Muscle layer of colon (tissue), 2 donors: ENCODE results near the gene TTC34.

Experiments used
- H3K27ac ChIP-seq: one replicate; pipeline ENCODE4 v1.7.0; 2013; ENCODE audit warnings: low read depth, mild to moderate bottlenecking, low read length, moderate library complexity
- H3K27me3 ChIP-seq, 2 donors: one replicate each; pipeline ENCODE4 v1.7.0; 2013; ENCODE audit warnings: low read length in 2 of 2, mild to moderate bottlenecking in 2 of 2; ENCODE audit not compliant: insufficient read depth in 2 of 2, control insufficient read depth in 1 of 2
- H3K36me3 ChIP-seq: one replicate; pipeline ENCODE4 v1.7.0; 2013; ENCODE audit warnings: mild to moderate bottlenecking, low read length; ENCODE audit not compliant: insufficient read depth
- H3K4me1 ChIP-seq: one replicate; pipeline ENCODE4 v1.7.0; 2013; ENCODE audit warnings: mild to moderate bottlenecking, low read length; ENCODE audit not compliant: insufficient read depth
- H3K4me3 ChIP-seq, 2 donors: one replicate each; pipeline ENCODE4 v1.7.0; 2013; ENCODE audit warnings: low read length in 2 of 2, low read depth in 1 of 2, mild to moderate bottlenecking in 1 of 2, moderate library complexity in 1 of 2
- H3K9ac ChIP-seq: one replicate; pipeline ENCODE4 v1.7.0; 2013; ENCODE audit warnings: low read length
- H3K9me3 ChIP-seq: one replicate; pipeline ENCODE4 v1.7.0; 2013; ENCODE audit warnings: mild to moderate bottlenecking, low read length
- donor health status: abdominal sarcoma.
- donor health status: Adenocarcinoma of cecum.

The TTC34 gene

DNA sequence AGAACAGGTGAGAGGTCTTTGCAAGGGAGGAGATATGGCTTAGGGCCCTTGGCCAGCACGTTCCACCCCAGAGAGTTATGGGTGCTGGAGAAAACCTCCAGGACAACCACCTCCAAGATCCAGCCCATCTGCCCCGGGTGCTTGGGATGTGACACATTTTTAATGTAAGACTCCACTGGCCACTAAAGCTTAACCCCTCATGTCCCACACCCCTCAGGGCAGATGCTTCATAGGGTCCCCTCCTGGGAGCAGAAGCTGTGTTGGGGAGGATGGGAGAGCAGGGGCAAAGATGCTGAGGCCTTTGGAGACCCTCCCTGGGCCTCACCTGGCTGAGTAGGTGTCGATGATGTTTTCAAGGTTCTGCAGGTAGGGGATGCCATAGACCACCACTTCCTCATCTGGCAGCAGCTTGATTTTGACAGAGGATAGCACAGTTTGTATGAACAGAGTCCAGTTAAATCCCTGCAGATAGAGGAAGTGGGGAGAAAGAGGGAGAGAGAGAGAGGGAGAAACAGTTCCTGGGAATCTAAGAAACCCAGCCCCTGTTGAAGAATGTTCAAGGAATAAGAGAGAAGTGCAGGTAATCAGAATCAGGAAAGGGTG is 203.1 kb downstream of the TTC34 start:
- H3K4me1 ChIP-seq: no peaks in the 10 kb centered on the region
- peaks cover 0 to 9% of the 10 kb centered on the region in 2 donors for H3K27me3 ChIP-seq
- no peaks in the 10 kb centered on the region for H3K36me3 ChIP-seq
- no peak overlapping the region for H3K4me3 ChIP-seq
- H3K27ac ChIP-seq: no peak overlapping the region
- no peak overlapping the region for H3K9ac ChIP-seq
- H3K9me3 ChIP-seq: peaks cover 5% of the 10 kb centered on the region

- Histone ChIP-seq H3K27me3 (peaks cover 0 to 8% of the 10 kb centered on the region in 2 donors), H3K9ac (no peak overlapping the region), H3K4me1 (no peaks in the 10 kb centered on the region), H3K9me3 (peaks cover 5% of the 10 kb centered on the region), H3K4me3 (no peak overlapping the region), H3K36me3 (no peaks in the 10 kb centered on the region), H3K27ac (no peak overlapping the region)
These were observed 203.8 kb downstream of the TTC34 start for GRCh38 chr1:2597441-2598328.

- Histone ChIP-seq H3K27me3 (peaks cover 0 to 9% of the 10 kb centered on the region in 2 donors), H3K4me1 (no peaks in the 10 kb centered on the region), H3K4me3 (no peak overlapping the region), H3K9me3 (peaks cover 5% of the 10 kb centered on the region), H3K27ac (no peak overlapping the region), H3K36me3 (no peaks in the 10 kb centered on the region), H3K9ac (no peak overlapping the region)
These were observed 204.8 kb downstream of the TTC34 start for GRCh38 chr1:2596530-2597333.

- no peak overlapping the region for H3K4me3 ChIP-seq
- peaks cover 0 to 9% of the 10 kb centered on the region in 2 donors for H3K27me3 ChIP-seq
- H3K36me3 ChIP-seq: no peaks in the 10 kb centered on the region
- no peaks in the 10 kb centered on the region for H3K4me1 ChIP-seq
- no peak overlapping the region for H3K27ac ChIP-seq
- no peak overlapping the region for H3K9ac ChIP-seq
- no peaks in the 10 kb centered on the region for H3K9me3 ChIP-seq
These were observed 205.5 kb downstream of the TTC34 start for GRCh38 chr1:2595812-2596529.

DNA sequence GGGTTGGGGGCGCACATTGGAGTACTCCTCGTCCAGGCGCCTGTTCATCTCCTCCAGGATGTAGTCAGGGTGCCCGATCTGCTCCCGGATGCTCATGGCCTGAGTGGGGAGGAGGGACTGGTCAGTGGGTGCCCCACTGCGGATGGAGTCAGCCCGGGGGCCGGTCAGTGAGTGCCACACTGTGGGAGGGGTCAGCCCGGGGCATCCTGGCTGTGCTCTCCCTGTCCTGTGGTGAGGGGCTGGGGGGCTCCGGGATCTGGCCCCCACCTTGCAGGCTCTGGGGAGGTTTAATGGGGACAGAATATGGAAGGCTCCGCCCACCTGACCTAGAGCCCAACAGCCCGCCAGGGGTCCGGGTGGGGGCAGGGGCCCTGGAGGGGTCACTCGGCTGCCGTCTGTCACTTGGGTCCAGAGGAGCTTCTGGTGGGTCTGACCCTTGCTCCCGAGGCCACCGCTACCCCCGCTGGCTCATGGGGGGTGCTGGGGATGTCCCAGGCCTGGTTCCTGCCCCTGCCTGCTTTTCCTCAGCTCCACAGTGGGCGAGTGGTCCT is 206.2 kb downstream of the TTC34 start:
- no peak overlapping the region for H3K27ac ChIP-seq
- no peaks in the 10 kb centered on the region for H3K4me1 ChIP-seq
- no peaks in the 10 kb centered on the region for H3K9me3 ChIP-seq
- H3K36me3 ChIP-seq: no peaks in the 10 kb centered on the region
- peaks cover 0 to 9% of the 10 kb centered on the region in 2 donors for H3K27me3 ChIP-seq
- H3K4me3 ChIP-seq: no peak overlapping the region
- no peak overlapping the region for H3K9ac ChIP-seq

- Histone ChIP-seq H3K27ac (no peak overlapping the region), H3K9me3 (no peaks in the 10 kb centered on the region), H3K9ac (no peak overlapping the region), H3K27me3 (peaks cover 0 to 9% of the 10 kb centered on the region in 2 donors), H3K4me3 (no peak overlapping the region), H3K4me1 (no peaks in the 10 kb centered on the region), H3K36me3 (no peaks in the 10 kb centered on the region)
These were observed 206.8 kb downstream of the TTC34 start for GRCh38 chr1:2594641-2595131.

DNA sequence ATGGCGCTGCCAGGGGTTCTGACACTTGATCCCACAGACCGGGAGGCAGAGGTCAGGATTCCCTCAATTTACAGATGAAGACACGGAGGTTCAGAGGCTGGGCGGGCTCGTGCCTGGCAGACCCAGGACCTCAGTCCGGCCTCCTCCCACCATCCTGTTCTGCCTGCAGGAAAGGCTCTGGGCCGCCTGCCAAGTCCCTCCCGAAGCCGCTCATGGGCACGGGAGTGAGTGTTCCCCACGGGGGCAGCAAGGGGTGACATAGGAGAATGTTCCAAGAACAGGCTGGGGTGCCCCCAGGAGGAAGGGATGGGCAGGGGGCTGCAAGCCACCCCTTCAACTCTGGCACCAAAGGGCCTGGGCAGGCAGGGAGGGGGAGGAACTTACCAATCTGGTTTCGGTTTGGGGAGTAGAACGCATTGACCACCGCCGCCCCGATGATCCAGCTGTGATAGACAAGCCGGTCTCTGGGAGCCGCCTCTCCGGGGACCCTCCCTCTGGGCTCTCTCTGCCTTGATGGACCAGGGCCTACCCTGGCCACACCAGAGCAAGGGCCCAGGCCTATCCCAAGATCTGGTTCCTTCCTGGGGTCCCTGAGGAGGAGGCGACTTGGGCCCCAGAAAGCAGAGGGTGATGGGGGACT is 207.4 kb downstream of the TTC34 start:
- Histone ChIP-seq H3K9ac (no peak overlapping the region), H3K27me3 (peaks cover 0 to 9% of the 10 kb centered on the region in 2 donors), H3K4me1 (no peaks in the 10 kb centered on the region), H3K9me3 (no peaks in the 10 kb centered on the region), H3K36me3 (no peaks in the 10 kb centered on the region), H3K4me3 (no peak overlapping the region), H3K27ac (no peak overlapping the region)

- Histone ChIP-seq H3K4me3 (no peak overlapping the region), H3K4me1 (no peaks in the 10 kb centered on the region), H3K27me3 (peaks cover 0 to 9% of the 10 kb centered on the region in 2 donors), H3K9me3 (no peaks in the 10 kb centered on the region), H3K36me3 (no peaks in the 10 kb centered on the region), H3K9ac (no peak overlapping the region), H3K27ac (no peak overlapping the region)
These were observed 208.1 kb downstream of the TTC34 start for GRCh38 chr1:2593251-2593878.

GRCh38 chr1:2592672-2593071 is 208.8 kb downstream of the TTC34 start:
- no peaks in the 10 kb centered on the region for H3K36me3 ChIP-seq
- H3K9me3 ChIP-seq: no peaks in the 10 kb centered on the region
- H3K4me1 ChIP-seq: peaks cover 3% of the 10 kb centered on the region
- H3K9ac ChIP-seq: no peak overlapping the region
- no peak overlapping the region for H3K27ac ChIP-seq
- no peak overlapping the region for H3K4me3 ChIP-seq
- H3K27me3 ChIP-seq: peaks cover 0 to 9% of the 10 kb centered on the region in 2 donors
